ENCODE measurements around the gene SMPD3. TPM values are rescaled to one million over a fixed set of nuclear protein-coding genes. Genes with fewer than 3 reads are reported as not detected.

Gene SMPD3
- total and polyA plus RNA-seq, 2 experiments from 2014 or later = 5.7 to 6.3 TPM

GRCh38 chr16:68397710-68398201 lies 50.6 kb downstream of the SMPD3 start:
- WGBS (ENCODE audit: low lambda C conversion rate, missing lambda C conversion rate) = 72% methylated on average over 6 of the region's 6 CpGs

GRCh38 chr16:68396481-68396880 lies 51.8 kb downstream of the SMPD3 start:
- DNase-seq (ENCODE audit: low spot score) = peak; percentile 51
- TF ChIP-seq CTCF (IDR thresholded peaks at IDR 0.05; ENCODE audit: poor library complexity) = peak; percentile 53
- no peak for TF ChIP-seq EZH2 (IDR thresholded peaks at IDR 0.05; ENCODE audit: borderline replicate concordance)
- no peak for TF ChIP-seq EZH2phosphoT487 (IDR thresholded peaks at IDR 0.05; ENCODE audit: low read depth, severe bottlenecking, unreplicated experiment)
- no peak overlapping the region for H3K4me2 ChIP-seq

More at GRCh38 chr16:68397710-68398201, 50.6 kb downstream of the SMPD3 start:
- Histone ChIP-seq H3K4me3 (no peak overlapping the region), H2AFZ (no peak overlapping the region), H3K27me3 (no peaks in the 10 kb centered on the region), H3K4me1 (ENCODE audit: insufficient read depth) (no peaks in the 10 kb centered on the region), H3K9me3 (ENCODE audit: low read depth) (no peaks in the 10 kb centered on the region), H3K4me2 (no peak overlapping the region), H4K20me1 (ENCODE audit: insufficient read depth, poor library complexity, severe bottlenecking) (no peaks in the 10 kb centered on the region), H3K9me2 (replicated peaks; ENCODE audit: insufficient read depth) (no peaks in the 10 kb centered on the region), H3K27ac (no peak overlapping the region), H3K79me2 (no peaks in the 10 kb centered on the region), H3K36me3 (replicated peaks; ENCODE audit: insufficient read depth, low read depth) (no peaks in the 10 kb centered on the region)
- no peak for TF ChIP-seq CTCF (IDR thresholded peaks at IDR 0.05; ENCODE audit: poor library complexity)
- TF ChIP-seq EZH2 (IDR thresholded peaks at IDR 0.05; ENCODE audit: borderline replicate concordance) = no peak
- no peak for TF ChIP-seq EZH2phosphoT487 (IDR thresholded peaks at IDR 0.05; ENCODE audit: low read depth, severe bottlenecking, unreplicated experiment)
- DNase-seq (ENCODE audit: low spot score) = no peak

GRCh38 chr16:68395815-68396214 lies 52.5 kb downstream of the SMPD3 start:
- Histone ChIP-seq H3K4me1 (ENCODE audit: insufficient read depth) (no peaks in the 10 kb centered on the region), H3K9me3 (ENCODE audit: low read depth) (no peaks in the 10 kb centered on the region), H3K4me3 (no peak overlapping the region), H2AFZ (no peak overlapping the region), H3K79me2 (no peaks in the 10 kb centered on the region), H3K27ac (no peak overlapping the region), H3K9me2 (replicated peaks; ENCODE audit: insufficient read depth) (no peaks in the 10 kb centered on the region), H3K4me2 (no peak overlapping the region), H4K20me1 (ENCODE audit: insufficient read depth, poor library complexity, severe bottlenecking) (no peaks in the 10 kb centered on the region), H3K27me3 (no peaks in the 10 kb centered on the region), H3K36me3 (replicated peaks; ENCODE audit: insufficient read depth, low read depth) (no peaks in the 10 kb centered on the region)
- WGBS (ENCODE audit: low lambda C conversion rate, missing lambda C conversion rate) = 96% methylated on average over 4 of the region's 4 CpGs
- TF ChIP-seq EZH2 (IDR thresholded peaks at IDR 0.05; ENCODE audit: borderline replicate concordance) = no peak
- no peak for TF ChIP-seq EZH2phosphoT487 (IDR thresholded peaks at IDR 0.05; ENCODE audit: low read depth, severe bottlenecking, unreplicated experiment)
- TF ChIP-seq CTCF (IDR thresholded peaks at IDR 0.05; ENCODE audit: poor library complexity) = no peak
- no peak for DNase-seq (ENCODE audit: low spot score)

More at GRCh38 chr16:68396481-68396880, 51.8 kb downstream of the SMPD3 start:
- Histone ChIP-seq H3K4me1 (ENCODE audit: insufficient read depth) (no peaks in the 10 kb centered on the region), H3K9me3 (ENCODE audit: low read depth) (no peaks in the 10 kb centered on the region), H3K27me3 (no peaks in the 10 kb centered on the region), H4K20me1 (ENCODE audit: insufficient read depth, poor library complexity, severe bottlenecking) (no peaks in the 10 kb centered on the region), H3K27ac (no peak overlapping the region), H3K79me2 (no peaks in the 10 kb centered on the region), H3K4me3 (no peak overlapping the region), H3K36me3 (replicated peaks; ENCODE audit: insufficient read depth, low read depth) (no peaks in the 10 kb centered on the region), H3K9me2 (replicated peaks; ENCODE audit: insufficient read depth) (no peaks in the 10 kb centered on the region), H2AFZ (no peak overlapping the region)
- WGBS (ENCODE audit: low lambda C conversion rate, missing lambda C conversion rate) = 47% methylated on average over 6 of the region's 6 CpGs
